Left forelimb (tissue), 1 donor: Measurements from ENCODE around the gene SCFD2.
"Not testable (repeated sequence)": the region's sequence is repeated elsewhere in the genome, so short reads cannot be mapped to it uniquely, and the experiment has no call there.

Experiments
- DNase-seq: peaks from one replicate; pipeline ENCODE4 v3.0.0-alpha.2; 2018; ENCODE audit warnings: low spot score

Gene SCFD2

GRCh38 chr4:53238352-53238751, 127.5 kb downstream of the SCFD2 start:
- DNase-seq: not testable (repeated sequence)

DNA sequence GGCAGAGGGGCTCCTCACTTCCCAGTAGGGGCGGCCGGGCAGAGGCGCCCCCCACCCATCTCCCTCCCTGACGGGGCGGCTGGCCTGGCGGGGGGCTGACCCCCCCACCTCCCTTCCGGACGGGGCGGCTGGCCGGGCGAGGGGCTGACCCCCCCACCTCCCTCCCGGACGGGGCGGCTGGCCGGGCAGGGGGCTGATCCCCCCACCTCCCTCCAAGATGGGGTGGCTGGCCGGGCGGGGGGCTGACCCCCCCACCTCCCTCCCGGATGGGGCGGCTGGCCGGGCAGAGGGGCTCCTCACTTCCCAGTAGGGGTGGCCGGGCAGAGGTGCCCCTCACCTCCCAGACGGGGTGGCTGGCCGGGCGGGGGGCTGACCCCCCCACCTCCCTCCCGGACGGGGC, 128.1 kb downstream of the SCFD2 start:
- not testable (repeated sequence) for DNase-seq

DNA sequence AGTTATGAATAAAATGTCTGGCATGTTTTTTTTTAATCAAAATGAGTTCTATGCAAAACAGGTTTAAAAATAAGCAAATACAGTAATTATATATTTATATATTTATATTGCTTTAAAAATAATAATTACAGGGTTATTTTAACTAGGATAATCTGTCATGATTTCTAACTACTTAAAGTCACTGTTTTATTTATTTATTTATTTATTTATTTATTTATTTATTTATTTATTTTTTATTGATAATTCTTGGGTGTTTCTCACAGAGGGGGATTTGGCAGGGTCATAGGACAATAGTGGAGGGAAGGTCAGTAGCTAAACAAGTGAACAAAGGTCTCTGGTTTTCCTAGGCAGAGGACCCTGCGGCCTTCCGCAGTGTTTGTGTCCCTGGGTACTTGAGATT, 129.2 kb downstream of the SCFD2 start:
- DNase-seq: not testable (repeated sequence)

- no peak for DNase-seq
Measured at GRCh38 chr4:53235547-53235946, 130.3 kb downstream of the SCFD2 start.

- DNase-seq: no peak
Measured at GRCh38 chr4:53234669-53235068, 131.2 kb downstream of the SCFD2 start.

GRCh38 chr4:53234111-53234510, 131.8 kb downstream of the SCFD2 start:
- DNase-seq: no peak

DNA sequence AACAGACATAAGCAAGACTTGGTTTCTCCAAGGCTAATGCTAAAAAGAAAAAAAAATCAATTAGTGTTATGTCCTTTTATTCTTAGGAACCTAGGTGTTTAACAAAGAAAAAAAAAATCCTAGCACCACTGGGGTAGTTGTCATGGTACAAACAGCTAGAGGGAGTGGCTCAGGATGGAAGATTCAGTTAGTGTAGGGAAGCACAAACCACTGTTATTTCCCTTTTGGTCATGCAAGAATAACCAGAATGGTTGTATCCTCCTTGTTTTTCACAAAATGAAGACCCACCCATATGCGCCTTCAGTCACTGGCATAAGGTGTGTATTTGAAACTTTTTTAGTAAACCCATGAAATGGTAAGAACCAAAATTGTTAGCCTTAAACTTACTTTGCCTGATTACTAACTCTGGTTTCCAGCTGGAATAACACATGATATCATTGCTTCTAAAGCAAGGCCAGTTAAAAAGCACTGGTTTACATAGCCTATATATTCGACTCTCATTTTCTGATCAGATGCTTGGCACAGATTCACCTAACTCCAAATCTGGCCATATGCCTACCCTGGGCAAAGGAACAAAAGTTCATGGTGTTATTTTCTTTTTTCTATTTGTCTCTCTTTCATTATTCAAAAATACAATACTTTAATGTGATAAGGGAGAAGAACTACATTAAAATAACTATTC, 132.6 kb downstream of the SCFD2 start:
- no peak for DNase-seq

- no peak for DNase-seq
Measured at GRCh38 chr4:53232371-53232770, 133.5 kb downstream of the SCFD2 start.

DNA sequence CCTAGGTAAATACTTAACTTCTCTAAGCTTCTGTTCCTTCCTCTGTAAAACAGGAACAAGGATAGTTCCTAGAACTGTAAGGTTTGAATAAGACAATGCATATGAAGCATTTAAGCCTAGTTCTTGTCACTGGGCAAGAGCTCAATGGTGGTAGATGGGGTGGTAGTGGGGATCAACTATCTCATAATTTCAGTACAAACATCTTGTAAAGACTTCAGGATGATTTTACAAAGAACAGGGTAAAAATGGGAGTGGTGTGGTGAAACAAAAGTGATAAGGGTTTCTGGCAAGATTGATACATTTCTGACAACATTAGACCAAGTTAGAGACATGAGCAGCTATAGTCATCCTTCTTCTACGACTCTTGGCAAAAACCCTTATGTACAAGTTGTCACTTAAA, 137.8 kb downstream of the SCFD2 start:
- no peak for DNase-seq

DNA sequence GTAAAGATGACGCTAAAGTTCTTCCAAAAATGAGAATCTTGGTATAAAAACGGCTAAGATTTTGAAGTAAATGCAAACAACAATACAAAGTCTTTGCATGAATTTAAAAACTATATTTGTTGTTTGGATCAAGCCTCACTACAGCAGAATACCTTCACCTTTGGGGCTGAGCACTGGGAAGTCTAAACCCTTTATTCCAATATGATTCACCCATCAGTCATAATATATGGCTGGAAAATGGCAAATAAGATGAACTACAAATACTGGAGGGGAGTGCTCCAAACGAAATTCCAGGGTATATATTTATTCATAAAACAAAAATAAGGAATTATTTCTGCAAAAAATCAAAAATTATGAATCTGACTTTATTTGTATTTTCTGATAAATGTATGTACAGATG, 138.4 kb downstream of the SCFD2 start:
- no peak for DNase-seq

GRCh38 chr4:53221832-53222480, 143.9 kb downstream of the SCFD2 start:
- no peak for DNase-seq

- DNase-seq: not testable (repeated sequence)
Measured at GRCh38 chr4:53219148-53219547, 146.7 kb downstream of the SCFD2 start.

DNA sequence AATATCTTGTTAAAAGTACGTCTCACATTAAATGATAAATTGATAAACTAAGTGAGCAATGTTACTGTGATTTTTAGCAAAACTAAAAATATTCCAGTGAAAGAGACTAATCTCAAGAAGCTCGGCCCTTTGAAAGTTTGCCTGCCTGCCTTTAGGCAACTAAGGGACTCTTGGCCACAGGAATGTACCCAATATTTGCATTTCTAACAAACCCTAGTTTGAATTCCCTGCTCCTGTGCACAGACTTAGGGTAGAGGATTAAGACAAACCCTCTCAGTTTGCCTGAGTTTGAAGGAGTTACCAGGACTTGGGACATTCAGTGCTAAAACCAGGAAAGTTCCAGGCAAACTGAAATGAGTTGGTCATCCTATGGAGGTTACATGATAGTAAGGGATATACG, 157.1 kb downstream of the SCFD2 start:
- DNase-seq: no peak

- DNase-seq: no peak
Measured at GRCh38 chr4:53205970-53206369, 159.9 kb downstream of the SCFD2 start.

GRCh38 chr4:53199356-53199755, 166.5 kb downstream of the SCFD2 start:
- DNase-seq: no peak

- no peak for DNase-seq
Measured at GRCh38 chr4:53197772-53198142, 168.1 kb downstream of the SCFD2 start.

- no peak for DNase-seq
Measured at GRCh38 chr4:53196882-53197771, 168.7 kb downstream of the SCFD2 start.

DNA sequence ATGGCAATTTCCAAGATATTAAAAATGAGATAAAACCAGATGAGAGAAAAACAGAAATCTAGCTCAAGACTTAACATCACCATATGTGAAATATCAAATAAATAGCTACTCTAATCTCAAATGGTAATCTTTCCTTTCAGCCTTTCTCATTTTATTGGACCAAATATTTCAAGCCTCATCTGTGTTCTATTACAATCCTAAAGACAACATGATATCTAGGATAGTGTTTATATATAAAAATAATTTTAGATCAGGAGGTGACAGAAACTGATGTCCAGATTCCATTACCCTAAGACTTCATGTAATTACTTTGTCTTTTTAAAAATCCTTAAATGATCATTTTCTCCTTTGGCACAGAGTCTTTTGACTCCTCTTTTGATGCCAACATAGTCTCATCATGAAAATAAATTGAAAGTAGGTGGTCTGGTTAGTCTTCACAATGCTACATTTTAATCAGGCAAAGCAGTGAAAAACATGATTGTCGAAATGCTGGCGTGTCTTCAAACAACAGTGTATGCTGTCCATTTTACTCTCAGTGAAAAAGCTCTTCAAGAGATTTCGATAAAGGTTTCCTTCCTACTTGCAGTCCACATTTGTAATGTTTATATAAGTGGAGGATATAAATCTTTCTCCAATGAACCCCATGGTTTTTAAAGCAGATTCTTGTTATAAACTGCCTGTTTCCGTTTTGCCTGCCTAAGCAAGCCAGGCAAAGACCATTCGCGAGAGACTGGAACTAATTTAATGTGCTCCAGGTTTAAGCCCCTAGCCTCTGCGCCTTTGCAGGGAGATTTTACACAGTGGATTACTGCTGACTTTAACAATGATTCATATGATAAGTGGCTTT, 169.8 kb downstream of the SCFD2 start:
- DNase-seq: no peak

GRCh38 chr4:53194727-53195126, 171.1 kb downstream of the SCFD2 start:
- DNase-seq: no peak

DNA sequence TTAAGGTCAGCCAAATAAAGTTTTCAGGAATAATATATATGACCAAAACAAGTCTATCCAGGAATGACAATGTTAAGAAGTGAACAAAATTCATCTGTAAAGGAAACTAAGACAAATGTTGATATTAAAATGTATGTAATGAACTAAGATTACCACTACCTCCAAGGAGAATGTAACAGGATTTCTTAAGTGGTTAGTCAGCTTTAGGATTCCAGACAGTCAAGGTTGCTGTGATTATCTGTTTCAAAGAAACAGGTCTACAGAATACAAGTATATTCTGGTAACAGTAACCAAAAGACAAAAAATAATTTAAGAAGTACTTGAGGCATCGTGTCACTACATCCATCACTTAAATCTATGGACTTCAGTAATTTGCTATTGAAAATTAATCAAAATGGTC, 172.8 kb downstream of the SCFD2 start:
- no peak for DNase-seq

DNA sequence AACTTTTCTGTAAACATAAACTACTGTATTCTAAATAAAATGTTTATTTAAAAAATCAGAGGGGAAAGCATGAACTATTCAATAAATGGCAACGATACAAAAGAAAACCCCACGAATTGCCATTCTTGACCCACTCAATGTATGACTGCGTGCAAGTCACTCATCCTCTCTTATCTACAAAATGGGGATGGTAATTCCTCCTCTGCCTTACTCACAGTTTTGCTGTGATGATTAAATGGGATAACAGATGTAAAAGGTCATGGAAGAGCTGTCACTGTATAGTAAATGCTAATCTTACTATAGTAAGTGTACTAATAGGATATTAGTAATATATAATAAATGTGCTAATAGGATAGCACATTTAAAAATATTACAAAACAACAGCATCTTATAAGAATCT, 173.4 kb downstream of the SCFD2 start:
- no peak for DNase-seq

GRCh38 chr4:53191997-53192396, 173.9 kb downstream of the SCFD2 start:
- DNase-seq: no peak
